Prostate gland (tissue), 2 donors: ENCODE measurements around the gene PLIN5. TPM values are rescaled to one million over a fixed set of nuclear protein-coding genes. Genes with fewer than 3 reads are reported as not detected.

Source experiments
- DNase-seq: peaks from one replicate; pipeline ENCODE4 v3.0.0-alpha.2; 2019; ENCODE audit warnings: low spot score
- H3K27ac ChIP-seq, 2 donors: fragments of 200-600 bp; sonication (generic); 2 replicates each; pipeline ENCODE4 v1.5.1; 2017 to 2019
- H3K27me3 ChIP-seq: fragments of 200-600 bp; sonication (generic); replicated peaks from 2 replicates; pipeline ENCODE4 v1.5.1; 2019; ENCODE audit not compliant: insufficient read depth
- H3K36me3 ChIP-seq, 2 donors: fragments of 200-600 bp; sonication (generic); 1 replicate in 1 of 2; 2 replicates in 1 of 2; pipeline versions ENCODE4 v1.5.1 to v1.8.1; 2017 to 2019
- H3K4me1 ChIP-seq: fragments of 200-600 bp; sonication (generic); replicated peaks from 2 replicates; pipeline ENCODE4 v1.5.1; 2019
- H3K4me3 ChIP-seq, 2 donors: fragments of 200-600 bp; sonication (generic); 2 replicates each; pipeline ENCODE4 v1.5.1; 2017 to 2019
- H3K9me3 ChIP-seq: fragments of 200-600 bp; sonication (generic); 2 replicates; pipeline ENCODE4 v1.5.1; 2017
- POLR2A ChIP-seq: fragments of 450-650 bp; IDR thresholded peaks from one replicate; pipeline ENCODE4 v1.6.1; 2016; ENCODE audit warnings: antibody characterized with exemption, mild to moderate bottlenecking
- POLR2AphosphoS5 ChIP-seq: sonication (generic); formaldehyde crosslinking; IDR thresholded peaks from one replicate; pipeline ENCODE4 v1.6.1; 2017; ENCODE audit warnings: antibody characterized with exemption
- WGBS: methylation state at CpG from one replicate; pipeline ENCODE4 v1.1.5; 2018; 5-methylcytosine and 5-hydroxymethylcytosine counted together
- intact Hi-C: fragments of 100-400 bp; cut with DNase I; formaldehyde crosslinking; loops from one replicate; pipeline ENCODE4 v1.14.2; 2022
- total RNA-seq, 2 donors: library from RNA; depleted of rRNA; stranded (reverse); fragments of >200 nt; gene quantifications; one replicate each; pipeline ENCODE4 v1.1.0, GENCODE V29; 2016
- TF ChIP-seq, protein P1 (sequence below), 4 experiments: fragments of 200-600 bp in 2 of 4; fragments of 450-650 bp in 2 of 4; sonication (generic) in 2 of 4; IDR thresholded peaks; 1 replicate in 3 of 4; 2 replicates in 1 of 4; pipeline ENCODE4 v1.5.1; 2016 to 2019; ENCODE audit warnings: antibody characterized with exemption in 4 of 4, mild to moderate bottlenecking in 2 of 4, moderate library complexity in 2 of 4

PLIN5 gene
- total RNA-seq, 2 donors from 2014 or later: 23.2 to 26.8 TPM

DNA sequence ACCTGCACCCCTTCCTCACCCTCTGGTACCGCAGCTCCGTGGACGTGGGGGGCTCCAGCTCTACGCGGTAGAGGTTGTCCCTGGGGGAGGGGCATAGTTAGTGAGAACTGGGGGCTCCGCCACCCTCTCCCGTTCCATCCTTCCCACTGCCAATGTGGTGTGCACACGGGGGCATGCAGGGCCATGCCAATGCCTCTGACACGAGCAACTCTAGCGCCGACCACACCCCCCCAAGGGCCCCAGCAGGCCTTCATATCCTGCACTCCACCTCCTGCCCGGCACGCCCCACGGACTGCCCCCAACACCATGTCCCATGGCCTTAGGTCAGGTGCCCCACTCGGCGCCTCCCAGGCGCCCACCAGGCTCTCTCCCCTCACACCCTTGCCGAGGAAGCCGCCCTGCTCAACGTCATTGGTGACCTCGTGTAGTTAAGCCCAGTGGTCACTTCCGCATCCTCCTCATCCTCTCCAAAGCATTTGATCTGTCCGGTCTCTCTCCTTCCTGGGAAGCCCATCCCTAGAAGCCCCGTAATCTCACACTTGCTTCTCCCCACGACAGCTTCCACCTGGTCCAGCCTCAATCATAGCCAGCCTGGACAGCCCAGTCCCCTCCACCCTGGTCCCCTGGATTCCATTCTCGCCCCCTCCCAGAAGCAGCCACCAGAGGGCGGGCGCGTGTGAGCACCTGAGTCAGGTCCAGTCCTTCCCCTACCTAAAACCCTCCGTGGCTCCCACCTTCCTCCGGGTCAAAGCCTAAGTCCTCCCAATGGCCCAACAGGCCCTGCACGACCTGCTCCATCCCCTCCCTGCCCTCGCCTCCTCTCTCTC lies 22.3 kb upstream of the PLIN5 start:
- Histone ChIP-seq H3K4me3 (no peak overlapping the region), H3K4me1 (no peaks in the 10 kb centered on the region), H3K36me3 (no peaks in the 10 kb centered on the region), H3K27ac (no peak overlapping the region), H3K9me3 (no peaks in the 10 kb centered on the region), H3K27me3 (no peaks in the 10 kb centered on the region)
- TF ChIP-seq, protein P1, sequence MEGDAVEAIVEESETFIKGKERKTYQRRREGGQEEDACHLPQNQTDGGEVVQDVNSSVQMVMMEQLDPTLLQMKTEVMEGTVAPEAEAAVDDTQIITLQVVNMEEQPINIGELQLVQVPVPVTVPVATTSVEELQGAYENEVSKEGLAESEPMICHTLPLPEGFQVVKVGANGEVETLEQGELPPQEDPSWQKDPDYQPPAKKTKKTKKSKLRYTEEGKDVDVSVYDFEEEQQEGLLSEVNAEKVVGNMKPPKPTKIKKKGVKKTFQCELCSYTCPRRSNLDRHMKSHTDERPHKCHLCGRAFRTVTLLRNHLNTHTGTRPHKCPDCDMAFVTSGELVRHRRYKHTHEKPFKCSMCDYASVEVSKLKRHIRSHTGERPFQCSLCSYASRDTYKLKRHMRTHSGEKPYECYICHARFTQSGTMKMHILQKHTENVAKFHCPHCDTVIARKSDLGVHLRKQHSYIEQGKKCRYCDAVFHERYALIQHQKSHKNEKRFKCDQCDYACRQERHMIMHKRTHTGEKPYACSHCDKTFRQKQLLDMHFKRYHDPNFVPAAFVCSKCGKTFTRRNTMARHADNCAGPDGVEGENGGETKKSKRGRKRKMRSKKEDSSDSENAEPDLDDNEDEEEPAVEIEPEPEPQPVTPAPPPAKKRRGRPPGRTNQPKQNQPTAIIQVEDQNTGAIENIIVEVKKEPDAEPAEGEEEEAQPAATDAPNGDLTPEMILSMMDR (IDR thresholded peaks at IDR 0.05): no peak
- no peak for TF ChIP-seq POLR2AphosphoS5
- intact Hi-C loops: no loop called here
- DNase-seq: no peak
- 78% methylated on average over 33 of the region's 33 CpGs for WGBS

DNA sequence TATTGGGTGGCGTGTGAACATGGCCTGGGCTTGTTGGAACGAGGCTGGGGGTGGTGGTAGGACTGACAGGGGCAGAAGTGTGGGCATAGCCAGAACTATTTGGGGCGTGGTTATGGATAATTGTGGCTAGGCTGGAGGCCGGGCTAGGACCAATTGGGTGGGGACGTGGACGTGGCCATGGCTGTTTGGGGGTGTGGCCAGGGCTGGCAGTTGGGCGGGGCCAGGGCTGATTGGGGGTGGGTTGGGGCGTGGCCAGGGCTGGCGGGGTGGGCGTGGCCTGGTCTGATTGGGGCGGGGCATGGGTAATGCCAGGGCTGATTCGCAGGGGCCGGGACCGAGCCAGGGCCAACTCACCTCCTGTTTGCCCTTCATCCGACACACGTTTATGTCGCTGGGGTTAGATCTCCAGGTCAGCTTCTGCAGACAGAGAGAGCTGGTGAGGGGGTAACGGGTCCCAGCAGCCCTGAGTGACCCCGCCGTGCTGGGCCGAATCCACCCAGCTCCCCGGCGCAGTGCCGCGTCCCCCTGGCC lies 21.6 kb upstream of the PLIN5 start:
- no peak for TF ChIP-seq POLR2A
- no peak for TF ChIP-seq POLR2AphosphoS5
- TF ChIP-seq, protein P1 (IDR thresholded peaks at IDR 0.05): no peak
- no peak overlapping the region for H3K27ac ChIP-seq
- no peaks in the 10 kb centered on the region for H3K4me1 ChIP-seq
- no peaks in the 10 kb centered on the region for H3K27me3 ChIP-seq
- no peaks in the 10 kb centered on the region for H3K36me3 ChIP-seq
- DNase-seq: no peak
- no peaks in the 10 kb centered on the region for H3K9me3 ChIP-seq
- WGBS: 87% methylated on average over 21 of the region's 25 CpGs
- intact Hi-C loops: no loop called here
- H3K4me3 ChIP-seq: no peak overlapping the region

DNA sequence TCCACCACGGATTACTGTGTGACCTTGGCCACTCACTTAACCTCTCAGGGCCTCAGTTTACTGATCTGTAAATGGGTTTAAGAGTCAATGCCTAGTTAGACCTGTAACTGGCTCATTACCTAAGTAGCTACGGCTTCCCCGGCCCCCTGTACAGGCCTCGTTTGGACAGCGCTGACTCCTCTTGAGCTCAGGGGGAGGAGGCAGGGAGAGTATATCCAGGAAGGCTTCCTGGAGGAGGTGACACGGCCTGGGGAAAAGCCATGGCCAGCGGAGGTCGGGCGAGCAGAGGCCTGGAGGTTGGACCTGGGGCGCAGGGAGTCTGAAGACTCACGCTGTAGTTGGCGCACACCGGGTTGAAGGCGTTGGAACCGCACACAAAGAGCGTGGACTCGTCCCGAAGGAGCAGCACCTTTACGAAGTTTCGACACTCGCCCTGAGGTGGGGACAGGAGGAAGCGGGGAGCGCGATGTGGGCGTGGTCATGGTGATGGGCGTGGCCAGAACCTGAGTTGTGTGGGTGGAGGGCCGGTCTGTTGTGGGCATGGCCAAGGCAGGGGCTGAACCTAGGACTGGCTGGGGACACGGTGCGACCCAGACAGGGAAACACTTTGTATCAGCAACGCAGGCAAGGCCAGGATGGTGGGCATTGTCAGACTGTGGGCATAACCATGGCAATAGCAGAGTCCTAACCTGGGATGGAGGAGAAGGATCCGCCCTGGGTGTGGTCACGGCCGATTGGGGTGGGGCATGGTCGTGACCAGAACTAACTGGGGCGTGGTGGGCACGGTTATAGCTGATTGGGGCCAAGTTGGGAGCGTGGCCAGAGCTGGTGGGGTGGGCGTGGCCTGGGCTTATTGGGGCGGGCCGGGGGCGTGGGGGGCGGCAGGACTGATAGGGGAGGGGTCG lies 20.9 kb upstream of the PLIN5 start:
- no peak overlapping the region for H3K4me3 ChIP-seq
- intact Hi-C loops: no loop called here
- no peaks in the 10 kb centered on the region for H3K4me1 ChIP-seq
- 77% methylated on average over 43 of the region's 43 CpGs for WGBS
- H3K27me3 ChIP-seq: no peaks in the 10 kb centered on the region
- no peak for DNase-seq
- no peaks in the 10 kb centered on the region for H3K36me3 ChIP-seq
- TF ChIP-seq, protein P1 (IDR thresholded peaks at IDR 0.05): no peak
- TF ChIP-seq POLR2A: no peak
- no peak for TF ChIP-seq POLR2AphosphoS5
- no peak overlapping the region for H3K27ac ChIP-seq
- no peaks in the 10 kb centered on the region for H3K9me3 ChIP-seq

DNA sequence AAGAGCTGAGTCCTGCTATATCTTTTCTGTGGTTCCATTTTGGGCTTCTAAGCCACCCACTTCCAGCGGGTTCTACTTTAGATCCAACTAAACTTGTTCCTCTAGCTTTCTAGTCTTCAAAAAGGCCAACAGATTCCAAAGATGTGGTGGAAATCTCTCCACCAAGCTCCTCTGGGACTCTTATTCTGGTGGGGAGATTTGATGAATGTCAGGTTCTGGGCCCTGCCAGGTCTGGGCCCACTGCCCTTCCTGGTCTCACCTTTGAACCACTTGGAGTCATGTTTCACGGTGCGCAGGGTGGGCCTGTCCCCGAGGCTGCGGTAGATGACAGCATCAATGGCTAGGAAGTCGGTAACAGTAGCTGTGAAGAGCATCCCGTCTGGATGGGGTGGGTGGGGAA lies 19.7 kb upstream of the PLIN5 start:
- DNase-seq: no peak
- intact Hi-C loops: no loop called here
- no peak for TF ChIP-seq POLR2A
- TF ChIP-seq, protein P1 (IDR thresholded peaks at IDR 0.05): no peak
- TF ChIP-seq POLR2AphosphoS5: no peak
- Histone ChIP-seq H3K4me1 (no peaks in the 10 kb centered on the region), H3K27ac (no peak overlapping the region), H3K36me3 (no peaks in the 10 kb centered on the region), H3K4me3 (no peak overlapping the region), H3K9me3 (no peaks in the 10 kb centered on the region), H3K27me3 (no peaks in the 10 kb centered on the region)
- WGBS: 67% methylated on average over 7 of the region's 7 CpGs
